WTC11 (cell line): ENCODE data around the gene ADAM33. TPM values are rescaled to one million over a fixed set of nuclear protein-coding genes. Genes with fewer than 3 reads are reported as not detected.

ENCODE experiments used
- ATAC-seq: fragments of 200-7000 bp; cut with Tn5 transposase; 2 replicates; pipeline ENCODE4 v1.10.0; 2021; ENCODE audit warnings: mild to moderate bottlenecking, moderate library complexity
- CTCF ChIA-PET: fragments of 300-600 bp; sonication (Branson Sonifier 250); formaldehyde crosslinking; loops from one replicate; lab custom pipeline; 2021; ENCODE audit warnings: antibody characterized with exemption; lab: Charles Lee
- POLR2A ChIA-PET: fragments of 350-600 bp; sonication (Branson Sonifier 250); formaldehyde crosslinking; loops from one replicate; lab custom pipeline; 2021; ENCODE audit warnings: antibody characterized with exemption; lab: Charles Lee
- DNase-seq: peaks from one replicate; pipeline ENCODE4 v3.0.0; 2021; ENCODE audit warnings: low spot score
- H3K27ac Mint-ChIP-seq: 2 replicates; pipeline ENCODE4 v1.8.0; 2021; ENCODE audit warnings: mixed read lengths
- H3K27me3 Mint-ChIP-seq: 2 replicates; pipeline ENCODE4 v1.8.0; 2021; ENCODE audit warnings: low read depth, mild to moderate bottlenecking, moderate library complexity, mixed read lengths
- H3K36me3 Mint-ChIP-seq: 2 replicates; pipeline ENCODE4 v1.8.0; 2021; ENCODE audit warnings: mixed read lengths
- H3K4me1 Mint-ChIP-seq: 2 replicates; pipeline ENCODE4 v1.8.0; 2022; ENCODE audit warnings: mixed read lengths
- H3K4me3 Mint-ChIP-seq: 2 replicates; pipeline ENCODE4 v1.8.0; 2021; ENCODE audit warnings: mild to moderate bottlenecking, moderate library complexity, mixed read lengths
- H3K9me3 Mint-ChIP-seq: 2 replicates; pipeline ENCODE4 v1.8.0; 2021; ENCODE audit warnings: mixed read lengths
- AFF4 ChIP-seq: sonication (generic); formaldehyde crosslinking; IDR thresholded peaks from 2 replicates; pipeline ENCODE4 v1.8.1; 2023; ENCODE audit warnings: mild to moderate bottlenecking, missing genetic modification reagents, borderline replicate concordance
- CDX4 ChIP-seq: fragments of 250-450 bp; sonication (Bioruptor Pico); IDR thresholded peaks from 2 replicates; pipeline ENCODE4 v1.9.0; 2021; ENCODE audit warnings: moderate library complexity, mild to moderate bottlenecking, inconsistent platforms, borderline replicate concordance
- EMX1 ChIP-seq: fragments of 250-450 bp; sonication (Bioruptor Pico); IDR thresholded peaks from 2 replicates; pipeline ENCODE4 v1.8.0; 2021; ENCODE audit warnings: mild to moderate bottlenecking
- FOXJ3 ChIP-seq: sonication (generic); formaldehyde crosslinking; IDR thresholded peaks from 2 replicates; pipeline ENCODE4 v1.9.0; 2021; ENCODE audit warnings: missing genetic modification reagents, mild to moderate bottlenecking, borderline replicate concordance
- FOXP4 ChIP-seq: sonication (generic); formaldehyde crosslinking; IDR thresholded peaks from 2 replicates; pipeline ENCODE4 v1.8.0; 2022; ENCODE audit warnings: mild to moderate bottlenecking, missing genetic modification reagents
- GRHL2 ChIP-seq: fragments of 250-450 bp; sonication (Bioruptor Pico); IDR thresholded peaks from 2 replicates; pipeline ENCODE4 v1.8.0; 2022; ENCODE audit warnings: mild to moderate bottlenecking, moderate library complexity; ENCODE audit not compliant: insufficient replicate concordance, severe bottlenecking
- HMGA2 ChIP-seq: fragments of 250-450 bp; sonication (Bioruptor Pico); IDR thresholded peaks from 2 replicates; pipeline ENCODE4 v1.4.0; 2021; ENCODE audit warnings: mild to moderate bottlenecking, moderate library complexity
- JUN ChIP-seq: sonication (generic); formaldehyde crosslinking; IDR thresholded peaks from 2 replicates; pipeline ENCODE4 v1.8.0; 2023; ENCODE audit warnings: mild to moderate bottlenecking, missing genetic modification reagents
- MXD4 ChIP-seq: fragments of 250-450 bp; sonication (Bioruptor Pico); IDR thresholded peaks from 2 replicates; pipeline ENCODE4 v1.8.0; 2021; ENCODE audit warnings: mild to moderate bottlenecking, moderate library complexity, borderline replicate concordance
- NFE2L1 ChIP-seq: sonication (generic); formaldehyde crosslinking; IDR thresholded peaks from 2 replicates; pipeline ENCODE4 v1.8.1; 2023; ENCODE audit warnings: missing genetic modification reagents
- NR1H2 ChIP-seq: sonication (generic); formaldehyde crosslinking; IDR thresholded peaks from 2 replicates; pipeline ENCODE4 v1.9.0; 2021; ENCODE audit warnings: mild to moderate bottlenecking, moderate library complexity, missing genetic modification reagents
- NR2C2 ChIP-seq: sonication (generic); formaldehyde crosslinking; IDR thresholded peaks from 2 replicates; pipeline ENCODE4 v1.8.0; 2022; ENCODE audit warnings: mild to moderate bottlenecking, missing genetic modification reagents
- SOX15 ChIP-seq: fragments of 250-450 bp; sonication (Bioruptor Pico); IDR thresholded peaks from 2 replicates; pipeline ENCODE4 v1.9.0; 2021; ENCODE audit warnings: mild to moderate bottlenecking
- TEAD1 ChIP-seq: sonication (generic); formaldehyde crosslinking; IDR thresholded peaks from 2 replicates; pipeline ENCODE4 v1.8.0; 2022; ENCODE audit warnings: mild to moderate bottlenecking, missing genetic modification reagents
- ZBTB21 ChIP-seq: sonication (generic); formaldehyde crosslinking; IDR thresholded peaks from 2 replicates; pipeline ENCODE4 v1.8.1; 2023; ENCODE audit warnings: mild to moderate bottlenecking, missing genetic modification reagents, borderline replicate concordance
- ZNF425 ChIP-seq: fragments of 250-450 bp; sonication (Bioruptor Pico); conservative IDR thresholded peaks from 2 replicates; pipeline ENCODE4 v1.9.0; 2021; ENCODE audit warnings: mild to moderate bottlenecking
- total RNA-seq: library from RNA; stranded (reverse); gene quantifications from 3 replicates; pipeline ENCODE4 v1.2.3, GENCODE V29; 2021
- TF ChIP-seq, protein P1 (sequence below): sonication (generic); formaldehyde crosslinking; IDR thresholded peaks from 2 replicates; pipeline ENCODE4 v1.8.1; 2023; ENCODE audit warnings: mild to moderate bottlenecking, moderate library complexity, missing genetic modification reagents
- TF ChIP-seq, protein P2 (sequence below): fragments of 250-450 bp; sonication (Bioruptor Pico); IDR thresholded peaks from 2 replicates; pipeline ENCODE4 v1.9.0; 2021; ENCODE audit warnings: mild to moderate bottlenecking
- TF ChIP-seq, protein P3 (sequence below): sonication (generic); formaldehyde crosslinking; IDR thresholded peaks from 2 replicates; pipeline ENCODE4 v1.8.0; 2022; ENCODE audit warnings: missing genetic modification reagents
- TF ChIP-seq, protein P4 (sequence below): sonication (generic); formaldehyde crosslinking; IDR thresholded peaks from 2 replicates; pipeline ENCODE4 v1.8.0; 2022; ENCODE audit warnings: mild to moderate bottlenecking, missing genetic modification reagents

The ADAM33 gene
- total RNA-seq, 1 experiment from 2014 or later = 5.3 TPM

GRCh38 chr20:3714092-3714491 lies 32.3 kb upstream of the ADAM33 start:
- Mint-ChIP-seq H3K4me1 (no peaks in the 10 kb centered on the region), H3K27ac (no peak overlapping the region), H3K4me3 (no peak overlapping the region), H3K36me3 (no peaks in the 10 kb centered on the region), H3K27me3 (no peaks in the 10 kb centered on the region), H3K9me3 (no peaks in the 10 kb centered on the region)
- DNase-seq = no peak
- no peak for ATAC-seq
- ChIA-PET POLR2A (no interaction called here), CTCF (interaction anchor here (1.0 to 1.9 kb wide), 6 partner anchors 10 to 40 kb away, joined by 3 to 8 read pairs (median 4); no protein-coding TSS in a partner anchor)
- TF ChIP-seq ZNF425 (no peak), NR2C2 (no peak), NR1H2 (no peak), MXD4 (CRISPR knock-in tag) (no peak), TEAD1 (CRISPR knock-in tag) (no peak), JUN (CRISPR knock-in tag) (no peak), EMX1 (CRISPR knock-in tag) (no peak), SOX15 (CRISPR knock-in tag) (no peak), HMGA2 (no peak), ZBTB21 (CRISPR knock-in tag) (no peak), AFF4 (CRISPR knock-in tag) (no peak), FOXP4 (no peak), NFE2L1 (no peak), CDX4 (no peak), FOXJ3 (no peak), GRHL2 (CRISPR knock-in tag) (no peak)
- TF ChIP-seq, protein P1, sequence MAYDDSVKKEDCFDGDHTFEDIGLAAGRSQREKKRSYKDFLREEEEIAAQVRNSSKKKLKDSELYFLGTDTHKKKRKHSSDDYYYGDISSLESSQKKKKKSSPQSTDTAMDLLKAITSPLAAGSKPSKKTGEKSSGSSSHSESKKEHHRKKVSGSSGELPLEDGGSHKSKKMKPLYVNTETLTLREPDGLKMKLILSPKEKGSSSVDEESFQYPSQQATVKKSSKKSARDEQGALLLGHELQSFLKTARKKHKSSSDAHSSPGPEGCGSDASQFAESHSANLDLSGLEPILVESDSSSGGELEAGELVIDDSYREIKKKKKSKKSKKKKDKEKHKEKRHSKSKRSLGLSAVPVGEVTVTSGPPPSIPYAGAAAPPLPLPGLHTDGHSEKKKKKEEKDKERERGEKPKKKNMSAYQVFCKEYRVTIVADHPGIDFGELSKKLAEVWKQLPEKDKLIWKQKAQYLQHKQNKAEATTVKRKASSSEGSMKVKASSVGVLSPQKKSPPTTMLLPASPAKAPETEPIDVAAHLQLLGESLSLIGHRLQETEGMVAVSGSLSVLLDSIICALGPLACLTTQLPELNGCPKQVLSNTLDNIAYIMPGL (CRISPR knock-in tag) = no peak
- TF ChIP-seq, protein P2, sequence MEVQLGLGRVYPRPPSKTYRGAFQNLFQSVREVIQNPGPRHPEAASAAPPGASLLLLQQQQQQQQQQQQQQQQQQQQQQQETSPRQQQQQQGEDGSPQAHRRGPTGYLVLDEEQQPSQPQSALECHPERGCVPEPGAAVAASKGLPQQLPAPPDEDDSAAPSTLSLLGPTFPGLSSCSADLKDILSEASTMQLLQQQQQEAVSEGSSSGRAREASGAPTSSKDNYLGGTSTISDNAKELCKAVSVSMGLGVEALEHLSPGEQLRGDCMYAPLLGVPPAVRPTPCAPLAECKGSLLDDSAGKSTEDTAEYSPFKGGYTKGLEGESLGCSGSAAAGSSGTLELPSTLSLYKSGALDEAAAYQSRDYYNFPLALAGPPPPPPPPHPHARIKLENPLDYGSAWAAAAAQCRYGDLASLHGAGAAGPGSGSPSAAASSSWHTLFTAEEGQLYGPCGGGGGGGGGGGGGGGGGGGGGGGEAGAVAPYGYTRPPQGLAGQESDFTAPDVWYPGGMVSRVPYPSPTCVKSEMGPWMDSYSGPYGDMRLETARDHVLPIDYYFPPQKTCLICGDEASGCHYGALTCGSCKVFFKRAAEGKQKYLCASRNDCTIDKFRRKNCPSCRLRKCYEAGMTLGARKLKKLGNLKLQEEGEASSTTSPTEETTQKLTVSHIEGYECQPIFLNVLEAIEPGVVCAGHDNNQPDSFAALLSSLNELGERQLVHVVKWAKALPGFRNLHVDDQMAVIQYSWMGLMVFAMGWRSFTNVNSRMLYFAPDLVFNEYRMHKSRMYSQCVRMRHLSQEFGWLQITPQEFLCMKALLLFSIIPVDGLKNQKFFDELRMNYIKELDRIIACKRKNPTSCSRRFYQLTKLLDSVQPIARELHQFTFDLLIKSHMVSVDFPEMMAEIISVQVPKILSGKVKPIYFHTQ (CRISPR knock-in tag) = no peak
- TF ChIP-seq, protein P3, sequence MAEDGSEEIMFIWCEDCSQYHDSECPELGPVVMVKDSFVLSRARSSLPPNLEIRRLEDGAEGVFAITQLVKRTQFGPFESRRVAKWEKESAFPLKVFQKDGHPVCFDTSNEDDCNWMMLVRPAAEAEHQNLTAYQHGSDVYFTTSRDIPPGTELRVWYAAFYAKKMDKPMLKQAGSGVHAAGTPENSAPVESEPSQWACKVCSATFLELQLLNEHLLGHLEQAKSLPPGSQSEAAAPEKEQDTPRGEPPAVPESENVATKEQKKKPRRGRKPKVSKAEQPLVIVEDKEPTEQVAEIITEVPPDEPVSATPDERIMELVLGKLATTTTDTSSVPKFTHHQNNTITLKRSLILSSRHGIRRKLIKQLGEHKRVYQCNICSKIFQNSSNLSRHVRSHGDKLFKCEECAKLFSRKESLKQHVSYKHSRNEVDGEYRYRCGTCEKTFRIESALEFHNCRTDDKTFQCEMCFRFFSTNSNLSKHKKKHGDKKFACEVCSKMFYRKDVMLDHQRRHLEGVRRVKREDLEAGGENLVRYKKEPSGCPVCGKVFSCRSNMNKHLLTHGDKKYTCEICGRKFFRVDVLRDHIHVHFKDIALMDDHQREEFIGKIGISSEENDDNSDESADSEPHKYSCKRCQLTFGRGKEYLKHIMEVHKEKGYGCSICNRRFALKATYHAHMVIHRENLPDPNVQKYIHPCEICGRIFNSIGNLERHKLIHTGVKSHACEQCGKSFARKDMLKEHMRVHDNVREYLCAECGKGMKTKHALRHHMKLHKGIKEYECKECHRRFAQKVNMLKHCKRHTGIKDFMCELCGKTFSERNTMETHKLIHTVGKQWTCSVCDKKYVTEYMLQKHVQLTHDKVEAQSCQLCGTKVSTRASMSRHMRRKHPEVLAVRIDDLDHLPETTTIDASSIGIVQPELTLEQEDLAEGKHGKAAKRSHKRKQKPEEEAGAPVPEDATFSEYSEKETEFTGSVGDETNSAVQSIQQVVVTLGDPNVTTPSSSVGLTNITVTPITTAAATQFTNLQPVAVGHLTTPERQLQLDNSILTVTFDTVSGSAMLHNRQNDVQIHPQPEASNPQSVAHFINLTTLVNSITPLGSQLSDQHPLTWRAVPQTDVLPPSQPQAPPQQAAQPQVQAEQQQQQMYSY (CRISPR knock-in tag) = no peak
- TF ChIP-seq, protein P4, sequence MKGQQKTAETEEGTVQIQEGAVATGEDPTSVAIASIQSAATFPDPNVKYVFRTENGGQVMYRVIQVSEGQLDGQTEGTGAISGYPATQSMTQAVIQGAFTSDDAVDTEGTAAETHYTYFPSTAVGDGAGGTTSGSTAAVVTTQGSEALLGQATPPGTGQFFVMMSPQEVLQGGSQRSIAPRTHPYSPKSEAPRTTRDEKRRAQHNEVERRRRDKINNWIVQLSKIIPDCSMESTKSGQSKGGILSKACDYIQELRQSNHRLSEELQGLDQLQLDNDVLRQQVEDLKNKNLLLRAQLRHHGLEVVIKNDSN = no peak
